OCI-LY3 (cell line): ENCODE data around the gene EHBP1.
A peak's percentile ranks its signal among the peaks of the same experiment; 100 is the strongest.

ENCODE experiments used
- H2AFZ ChIP-seq: fragments of 200-600, 300-600 bp; shearing (Covaris generic); 2 replicates; pipeline ENCODE4 v1.6.0; 2014; ENCODE audit warnings: antibody characterized with exemption, low read depth, low read length
- H3K27ac ChIP-seq: fragments of 200-600, 300-600 bp; sonication (generic); 2 replicates; pipeline ENCODE4 v1.5.1; 2014; ENCODE audit warnings: mild to moderate bottlenecking, low read length, moderate library complexity, mixed read lengths
- H3K27me3 ChIP-seq: fragments of 200-600, 300-600 bp; sonication (generic); 2 replicates; pipeline ENCODE4 v1.6.1; 2014; ENCODE audit warnings: low read depth, low read length, mixed read lengths
- H3K36me3 ChIP-seq: fragments of 200-600, 300-600 bp; sonication (generic); replicated peaks from 2 replicates; pipeline ENCODE3; 2014; ENCODE audit warnings: low read depth, low read length, mixed read lengths
- H3K4me1 ChIP-seq: fragments of 300-600, 200-600 bp; sonication (generic); 2 replicates; pipeline ENCODE4 v1.6.1; 2014; ENCODE audit warnings: low read length, mixed read lengths
- H3K4me2 ChIP-seq: fragments of 200-600, 300-600 bp; sonication (generic); 2 replicates; pipeline ENCODE4 v1.6.1; 2014; ENCODE audit warnings: low read length, mixed read lengths
- H3K4me3 ChIP-seq: fragments of 300-600, 200-600 bp; sonication (generic); 2 replicates; pipeline ENCODE4 v1.5.1; 2014; ENCODE audit warnings: antibody characterized with exemption, mild to moderate bottlenecking, low read length, moderate library complexity
- H3K79me2 ChIP-seq: fragments of 300-600, 200-600 bp; shearing (Covaris generic); 2 replicates; pipeline ENCODE4 v1.6.1; 2014; ENCODE audit warnings: mild to moderate bottlenecking, low read length, mixed read lengths
- H3K9ac ChIP-seq: fragments of 300-600, 200-600 bp; shearing (Covaris generic); 2 replicates; pipeline ENCODE4 v1.6.0; 2014; ENCODE audit warnings: mild to moderate bottlenecking, low read length, moderate library complexity
- H3K9me3 ChIP-seq: fragments of 200-600, 300-600 bp; shearing (Covaris generic); 2 replicates; pipeline ENCODE4 v1.6.1; 2014; ENCODE audit warnings: low read length, mixed read lengths; ENCODE audit not compliant: insufficient read depth
- H4K20me1 ChIP-seq: fragments of 200-600, 300-600 bp; sonication (generic); 2 replicates; pipeline ENCODE4 v1.6.1; 2016; ENCODE audit warnings: low read length, mixed read lengths; ENCODE audit not compliant: insufficient read depth
- CTCF ChIP-seq: fragments of 200-600, 300-600 bp; sonication (generic); IDR thresholded peaks from 2 replicates; pipeline ENCODE4 v1.5.1; 2014; ENCODE audit warnings: antibody characterized with exemption, low read length, low read depth
- EZH2phosphoT487 ChIP-seq: fragments of 200-600 bp; shearing (Covaris generic); IDR thresholded peaks from 2 replicates; pipeline ENCODE4 v1.6.1; 2018; ENCODE audit warnings: antibody characterized with exemption, mixed run types, low read depth

EHBP1 gene

DNA sequence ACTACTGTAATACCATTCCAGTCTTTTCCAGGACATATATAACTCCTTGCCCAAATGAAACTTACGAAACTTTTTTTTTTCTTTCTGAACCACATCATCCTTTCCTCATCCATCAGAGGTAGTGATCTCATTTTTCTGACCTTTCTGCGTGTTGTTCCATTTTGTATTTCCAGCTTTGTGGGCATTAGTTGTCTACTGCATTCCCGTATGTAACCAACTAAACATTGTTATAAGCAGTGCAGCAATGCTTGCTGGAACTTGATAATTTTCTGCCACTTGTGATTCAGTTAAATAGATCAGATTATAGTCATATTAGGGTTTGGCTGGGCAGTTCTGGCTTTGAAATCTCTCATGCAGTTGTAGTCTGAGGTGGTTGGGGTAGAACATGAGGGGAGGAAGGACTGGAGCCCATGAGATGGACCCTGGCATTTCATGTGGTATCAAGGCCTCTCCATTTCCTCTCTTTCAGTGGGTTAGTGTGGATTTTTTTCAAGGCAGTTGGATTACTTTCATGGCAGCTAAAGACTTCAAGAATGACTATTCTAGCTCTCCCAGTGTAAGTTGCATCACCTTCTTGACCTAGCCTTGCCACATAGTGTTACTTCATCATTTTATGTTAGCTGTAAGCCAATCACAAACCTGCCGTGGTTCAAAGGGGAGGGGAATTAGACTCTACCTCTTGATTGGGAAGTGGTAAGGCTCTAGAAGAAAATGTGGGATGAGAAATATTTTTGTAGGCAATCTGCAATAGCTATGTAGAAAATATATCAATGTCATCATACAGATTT, 80.5 kb downstream of the EHBP1 start:
- Histone ChIP-seq H3K4me3 (no peak overlapping the region), H3K4me1 (peaks cover 12% of the 10 kb centered on the region), H4K20me1 (no peaks in the 10 kb centered on the region), H3K36me3 (no peaks in the 10 kb centered on the region), H3K27me3 (no peaks in the 10 kb centered on the region), H3K27ac (no peak overlapping the region), H3K9ac (no peak overlapping the region), H2AFZ (no peak overlapping the region), H3K4me2 (no peak overlapping the region), H3K79me2 (no peaks in the 10 kb centered on the region), H3K9me3 (no peaks in the 10 kb centered on the region)
- TF ChIP-seq CTCF (no peak), EZH2phosphoT487 (no peak)

DNA sequence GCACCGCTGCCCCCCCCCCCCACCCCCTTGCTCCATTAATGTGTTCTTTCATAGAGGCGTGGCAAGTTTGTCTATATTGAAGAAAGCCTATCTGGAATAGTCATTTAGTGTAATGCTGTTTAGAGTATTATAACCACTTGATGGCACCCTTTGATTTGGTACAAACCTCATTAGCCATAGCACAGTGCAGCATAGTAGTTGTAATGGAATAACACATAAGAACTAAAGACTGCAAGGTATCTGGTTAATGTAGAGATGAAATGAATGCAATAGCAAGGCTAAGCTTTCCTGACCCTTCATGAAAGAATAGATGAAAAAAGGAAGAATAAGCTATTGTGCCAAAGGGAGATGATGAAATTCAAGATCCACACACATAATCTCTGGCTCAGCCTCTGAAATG, 81.9 kb downstream of the EHBP1 start:
- Histone ChIP-seq H3K9ac (no peak overlapping the region), H2AFZ (no peak overlapping the region), H3K36me3 (no peaks in the 10 kb centered on the region), H3K27me3 (no peaks in the 10 kb centered on the region), H3K27ac (no peak overlapping the region), H3K4me2 (no peak overlapping the region), H3K4me1 (peaks cover 12% of the 10 kb centered on the region), H3K4me3 (no peak overlapping the region), H3K9me3 (no peaks in the 10 kb centered on the region), H3K79me2 (no peaks in the 10 kb centered on the region), H4K20me1 (no peaks in the 10 kb centered on the region)
- TF ChIP-seq EZH2phosphoT487 (no peak), CTCF (peak; percentile 59)

GRCh38 chr2:62789518-62789917, 84.0 kb downstream of the EHBP1 start:
- H3K79me2 ChIP-seq: no peaks in the 10 kb centered on the region
- no peak overlapping the region for H3K4me3 ChIP-seq
- H3K9me3 ChIP-seq: no peaks in the 10 kb centered on the region
- TF ChIP-seq EZH2phosphoT487: no peak
- TF ChIP-seq CTCF: no peak
- no peak overlapping the region for H3K9ac ChIP-seq
- no peak overlapping the region for H2AFZ ChIP-seq
- H3K4me2 ChIP-seq: no peak overlapping the region
- no peaks in the 10 kb centered on the region for H3K36me3 ChIP-seq
- no peak overlapping the region for H3K27ac ChIP-seq
- no peaks in the 10 kb centered on the region for H4K20me1 ChIP-seq
- H3K27me3 ChIP-seq: no peaks in the 10 kb centered on the region
- peaks cover 9% of the 10 kb centered on the region for H3K4me1 ChIP-seq

DNA sequence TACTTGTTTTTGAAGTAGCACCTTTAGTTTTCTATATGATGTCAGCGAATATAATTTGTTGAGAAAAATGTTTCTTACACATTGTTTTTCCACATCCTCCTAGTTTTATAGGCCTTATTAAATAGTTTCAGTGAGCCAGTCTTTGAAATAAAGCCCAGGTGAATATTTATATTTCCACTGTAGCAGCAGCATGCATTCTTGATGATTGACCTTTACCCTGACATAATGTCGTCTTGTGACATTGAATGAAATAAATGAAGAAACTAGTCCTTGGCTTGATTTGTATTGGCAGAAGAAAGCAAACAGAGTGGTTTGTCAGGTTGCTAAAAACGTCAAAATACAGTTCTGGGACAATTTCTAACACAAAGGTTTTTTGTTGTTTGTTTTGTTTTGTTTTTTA, 84.4 kb downstream of the EHBP1 start:
- Histone ChIP-seq H3K36me3 (no peaks in the 10 kb centered on the region), H3K4me1 (peaks cover 5% of the 10 kb centered on the region), H2AFZ (no peak overlapping the region), H3K9ac (no peak overlapping the region), H3K9me3 (no peaks in the 10 kb centered on the region), H3K4me3 (no peak overlapping the region), H3K27me3 (no peaks in the 10 kb centered on the region), H3K27ac (no peak overlapping the region), H3K4me2 (no peak overlapping the region), H3K79me2 (no peaks in the 10 kb centered on the region), H4K20me1 (no peaks in the 10 kb centered on the region)
- TF ChIP-seq CTCF (no peak), EZH2phosphoT487 (no peak)
